Measurements from ENCODE around the gene ARFGEF2.
"Not testable (repeated sequence)": the region's sequence is repeated elsewhere in the genome, so short reads cannot be mapped to it uniquely, and the experiment has no call there.

Gene ARFGEF2

GRCh38 chr20:49006446-49006980 lies 85.0 kb downstream of the ARFGEF2 start:
- DNase-seq = peak in 1 of 14 donors; percentile 38

- DNase-seq = no peak
These were observed 88.6 kb downstream of the ARFGEF2 start for GRCh38 chr20:49009899-49010631.

- DNase-seq = no peak
These were observed 102.7 kb downstream of the ARFGEF2 start for GRCh38 chr20:49024220-49024619.

- DNase-seq = not testable (repeated sequence)
These were observed 106.7 kb downstream of the ARFGEF2 start for GRCh38 chr20:49028177-49028576.

- peak in 1 of 14 donors; percentile 5 for DNase-seq
These were observed 107.2 kb downstream of the ARFGEF2 start for GRCh38 chr20:49028684-49029083.

GRCh38 chr20:49029203-49029602 lies 107.7 kb downstream of the ARFGEF2 start:
- DNase-seq = no peak

- no peak for DNase-seq
These were observed 109.6 kb downstream of the ARFGEF2 start for GRCh38 chr20:49030954-49031619.

GRCh38 chr20:49032455-49032854 lies 110.9 kb downstream of the ARFGEF2 start:
- DNase-seq = no peak

- DNase-seq = no peak
These were observed 112.7 kb downstream of the ARFGEF2 start for GRCh38 chr20:49034070-49034732.

GRCh38 chr20:49037962-49038387 lies 116.5 kb downstream of the ARFGEF2 start:
- DNase-seq = no peak

- DNase-seq = no peak
These were observed 118.3 kb downstream of the ARFGEF2 start for GRCh38 chr20:49039854-49040253.

GRCh38 chr20:49043000-49043399 lies 121.5 kb downstream of the ARFGEF2 start:
- DNase-seq = no peak

GRCh38 chr20:49045440-49046086 lies 124.1 kb downstream of the ARFGEF2 start:
- peak in 3 of 14 donors; percentile 40 to 56 (median 49) for DNase-seq

- peak; percentile 47 to 96 (median 92) for DNase-seq
These were observed 124.8 kb downstream of the ARFGEF2 start, which contains the start of gene CSE1L for GRCh38 chr20:49046087-49046900. CSE1L (plus strand) TSS chr20:49046312; CDS start chr20:49058464, 12,152 bp downstream.

- DNase-seq = peak in 1 of 14 donors; percentile 2
These were observed 130.8 kb downstream of the ARFGEF2 start for GRCh38 chr20:49052334-49052733.

- no peak for DNase-seq
These were observed 132.6 kb downstream of the ARFGEF2 start for GRCh38 chr20:49054056-49054643.

- no peak for DNase-seq
These were observed 141.8 kb downstream of the ARFGEF2 start for GRCh38 chr20:49063279-49063678.

- no peak for DNase-seq
These were observed 153.0 kb downstream of the ARFGEF2 start for GRCh38 chr20:49074521-49074920.

GRCh38 chr20:49078310-49078709 lies 156.8 kb downstream of the ARFGEF2 start:
- no peak for DNase-seq

GRCh38 chr20:49082295-49082694 lies 160.8 kb downstream of the ARFGEF2 start:
- DNase-seq = not testable (repeated sequence)

Measured in C1 segment of cervical spinal cord (tissue), 14 donors.